GM12878 (cell line): Measurements from ENCODE around the gene INTS14. TPM values are rescaled to one million over a fixed set of nuclear protein-coding genes. Genes with fewer than 3 reads are reported as not detected.
"Not testable (repeated sequence)": the region's sequence is repeated elsewhere in the genome, so short reads cannot be mapped to it uniquely, and the experiment has no call there.

Source experiments
- ATAC-seq: fragments of 200-7000 bp; cut with Tn5 transposase; 3 replicates; pipeline ENCODE4 v1.9.1; 2020; ENCODE audit warnings: mild to moderate bottlenecking, moderate library complexity
- BruUV-seq: library from RNA; stranded (reverse); fragments of 400-500 nt; replicated peaks from 2 replicates; lab custom pipeline; 2021; lab: Mats Ljungman, UMichigan
- CTCF ChIA-PET: fragments of 300-600 bp; sonication (Branson Sonifier 250); formaldehyde crosslinking; extraction: SDS; loops from one replicate; lab custom pipeline; 2021; ENCODE audit warnings: inconsistent platforms; lab: Yijun Ruan, JAX
- POLR2A ChIA-PET: fragments of 350-600 bp; formaldehyde crosslinking; extraction: SDS; loops from one replicate; lab custom pipeline; 2021; ENCODE audit warnings: inconsistent platforms; lab: Charles Lee
- RAD21 ChIA-PET: fragments of 300-600 bp; sonication (Branson Sonifier 250); formaldehyde crosslinking; loops from one replicate; lab custom pipeline; 2023; ENCODE audit warnings: antibody characterized with exemption; ENCODE audit not compliant: unreplicated experiment; lab: Charles Lee
- SMC1A ChIA-PET: fragments of 300-600 bp; sonication (Branson Sonifier 250); formaldehyde crosslinking; loops from one replicate; lab custom pipeline; 2023; ENCODE audit not compliant: unreplicated experiment, uncharacterized antibody; lab: Charles Lee
- DNase-seq: peaks from one replicate; pipeline ENCODE4 v3.0.0-alpha.2; 2011; ENCODE audit warnings: low read depth, low spot score
- FAIRE-seq: peaks from 3 replicates; lab custom pipeline; 2011; peaks lifted over from hg19 to GRCh38; lab: Jason Lieb, UNC
- H2AFZ ChIP-seq: 2 replicates; pipeline ENCODE4 v1.6.0; 2011; ENCODE audit warnings: low read depth, low read length, control low read depth; ENCODE audit not compliant: control insufficient read depth
- H3K27ac ChIP-seq: 2 replicates; pipeline ENCODE4 v1.5.1; 2011; ENCODE audit warnings: control low read depth; ENCODE audit not compliant: control insufficient read depth, insufficient read depth
- H3K27me3 ChIP-seq, 2 experiments: replicated peaks in 1 of 2; 2 replicates each; pipeline versions ENCODE4 v1.6.0 to v1.6.1; 2011; ENCODE audit warnings: low read length in 1 of 2; ENCODE audit not compliant: control insufficient read depth in 2 of 2, insufficient read depth in 2 of 2
- H3K36me3 ChIP-seq, 2 experiments: 2 replicates each; pipeline ENCODE4 v1.5.1; 2011; ENCODE audit warnings: low read length in 1 of 2; ENCODE audit not compliant: control insufficient read depth in 2 of 2, insufficient read depth in 2 of 2
- H3K4me1 ChIP-seq: 2 replicates; pipeline ENCODE4 v1.6.1; 2011; ENCODE audit warnings: mild to moderate bottlenecking, low read length, moderate library complexity, mixed read lengths; ENCODE audit not compliant: control insufficient read depth, insufficient read depth
- H3K4me2 ChIP-seq: 2 replicates; pipeline ENCODE4 v1.6.0; 2011; ENCODE audit warnings: control low read depth; ENCODE audit not compliant: control insufficient read depth, insufficient read depth
- H3K4me3 ChIP-seq: fragments of 200-600 bp; sonication (generic); 2 replicates; pipeline ENCODE4 v1.5.1; 2016
- H3K79me2 ChIP-seq: 2 replicates; pipeline ENCODE4 v1.6.0; 2011; ENCODE audit warnings: low read length; ENCODE audit not compliant: control insufficient read depth, insufficient read depth
- H3K9ac ChIP-seq: 2 replicates; pipeline ENCODE4 v1.8.0; 2011; ENCODE audit warnings: low read length, control low read depth, mixed read lengths; ENCODE audit not compliant: control insufficient read depth, insufficient read depth
- H3K9me3 ChIP-seq: replicated peaks from 3 replicates; pipeline ENCODE4 v1.5.1; 2011; ENCODE audit warnings: mild to moderate bottlenecking, low read length; ENCODE audit not compliant: control insufficient read depth, insufficient read depth
- H4K20me1 ChIP-seq: 2 replicates; pipeline ENCODE4 v1.6.0; 2011; ENCODE audit not compliant: control insufficient read depth, insufficient read depth
- DPF2 ChIP-seq: fragments of 450-650 bp; IDR thresholded peaks from 2 replicates; pipeline ENCODE4 v1.6.1; 2017; ENCODE audit warnings: mild to moderate bottlenecking
- ESRRA ChIP-seq: IDR thresholded peaks from 2 replicates; pipeline ENCODE4 v1.6.1; 2012; ENCODE audit warnings: mild to moderate bottlenecking, low read length, improper control_type of control experiment
- ETV6 ChIP-seq, 2 experiments: fragments of 450-650 bp in 1 of 2; IDR thresholded peaks in 1 of 2; conservative IDR thresholded peaks in 1 of 2; 2 replicates each; pipeline ENCODE4 v1.6.1; 2014; ENCODE audit warnings: antibody characterized with exemption in 1 of 2, borderline replicate concordance in 1 of 2, low read depth in 1 of 2, mild to moderate bottlenecking in 1 of 2, moderate library complexity in 1 of 2
- EZH2 ChIP-seq: IDR thresholded peaks from 2 replicates; pipeline ENCODE4 v1.6.1; 2012; ENCODE audit warnings: low read depth, mild to moderate bottlenecking, control low read depth, inconsistent platforms, low read length, borderline replicate concordance; ENCODE audit not compliant: control insufficient read depth
- FOS ChIP-seq: IDR thresholded peaks from 3 replicates; pipeline ENCODE4 v1.6.1; 2011; ENCODE audit warnings: borderline replicate concordance; ENCODE audit not compliant: insufficient read length; ENCODE audit errors: extremely low read depth
- GATAD2B ChIP-seq: fragments of 450-650 bp; conservative IDR thresholded peaks from 2 replicates; pipeline ENCODE4 v1.6.1; 2017; ENCODE audit warnings: low read depth, mild to moderate bottlenecking, moderate library complexity
- HDAC2 ChIP-seq: fragments of 200-600 bp; sonication (generic); IDR thresholded peaks from 2 replicates; pipeline ENCODE4 v1.6.1; 2017
- IRF3 ChIP-seq: fragments of 450-650 bp; IDR thresholded peaks from 2 replicates; pipeline ENCODE4 v1.6.1; 2014; ENCODE audit warnings: mild to moderate bottlenecking
- KDM1A ChIP-seq: fragments of 200-600 bp; sonication (generic); IDR thresholded peaks from 2 replicates; pipeline ENCODE4 v1.6.1; 2016; ENCODE audit warnings: borderline replicate concordance
- MAX ChIP-seq: IDR thresholded peaks from 2 replicates; pipeline ENCODE4 v1.6.1; 2012; ENCODE audit warnings: low read depth, low read length, improper control_type of control experiment
- NFYA ChIP-seq: IDR thresholded peaks from 2 replicates; pipeline ENCODE4 v1.6.1; 2011; ENCODE audit warnings: low read depth, mild to moderate bottlenecking, low read length, improper control_type of control experiment, borderline replicate concordance
- ZNF592 ChIP-seq: fragments of 450-650 bp; IDR thresholded peaks from 2 replicates; pipeline ENCODE4 v1.6.1; 2017; ENCODE audit warnings: mild to moderate bottlenecking, moderate library complexity
- WGBS: methylation state at CpG from one replicate; pipeline ENCODE4 v1.1.6; 2016; ENCODE audit warnings: low lambda C conversion rate; ENCODE audit not compliant: insufficient replicate concordance, insufficient coverage; ENCODE audit errors: missing lambda C conversion rate; 5-methylcytosine and 5-hydroxymethylcytosine counted together
- in situ Hi-C: fragments of 300-500 bp; cut with MboI; formaldehyde crosslinking; loops from 9 replicates; pipeline ENCODE4 v1.14.3; 2018; ENCODE audit warnings: mixed read lengths
- intact Hi-C: fragments of 100-400 bp; cut with micrococcal nuclease; formaldehyde crosslinking; loops from one replicate; pipeline ENCODE4 v1.14.2; 2022; ENCODE audit not compliant: unreplicated experiment
- polyA plus RNA-seq, 11 experiments: library from polyadenylated mRNA; depleted of rRNA in 4 of 11; unstranded in 6 of 11; stranded (reverse) in 5 of 11; fragments of >200 nt; fragmentation: Nextera tagmentation in 4 of 11; fragmentation: Illumina TruSeq in 1 of 11; extraction: Ambion mirVana in 4 of 11; extraction: Trizol in 1 of 11; gene quantifications; 1 replicate in 1 of 11; 2 replicates in 10 of 11; pipeline versions ENCODE4 v1.2.1 to v1.2.3, GENCODE V29; 2011 to 2016; ENCODE audit warnings: inconsistent platforms in 2 of 11, missing spikeins in 2 of 11, low read depth in 1 of 11
- total RNA-seq, 4 experiments: library from RNA; depleted of rRNA in 3 of 4; stranded (reverse); fragments of >200 nt in 3 of 4; fragmentation: Illumina TruSeq in 1 of 4; extraction: Trizol in 1 of 4; gene quantifications; 2 replicates each; pipeline versions ENCODE4 v1.2.1 to v1.2.3, GENCODE V29; 2013 to 2021

Gene INTS14
- total and polyA plus RNA-seq, 10 of the 15 experiments (the other 5 are each of a cell fraction or from before 2014, with no cell fraction given) = 36.8 to 76.9 (median 47.7) TPM

GRCh38 chr15:65549288-65549687 is 61.6 kb downstream of the INTS14 start:
- intact Hi-C loops = not testable (repeated sequence)

GRCh38 chr15:65547841-65548240 is 63.1 kb downstream of the INTS14 start:
- no TSS peak for BruUV-seq
- no peak for ATAC-seq
- Histone ChIP-seq H3K27me3 (no peaks in the 10 kb centered on the region), H3K4me2 (no peak overlapping the region), H3K36me3 (no peaks in the 10 kb centered on the region), H3K79me2 (peaks cover 1% of the 10 kb centered on the region), H2AFZ (no peak overlapping the region), H3K27ac (no peak overlapping the region), H3K9me3 (no peaks in the 10 kb centered on the region), H4K20me1 (no peaks in the 10 kb centered on the region), H3K9ac (no peak overlapping the region), H3K4me1 (no peaks in the 10 kb centered on the region), H3K4me3 (no peak overlapping the region)
- ChIA-PET POLR2A (no interaction called here), RAD21 (no interaction called here), SMC1A (no interaction called here), CTCF (interaction anchor here (0.6 kb wide), 1 partner anchor 118 kb away, joined by 3 read pairs; no protein-coding TSS in a partner anchor)
- FAIRE-seq = no peak
- in situ Hi-C loops = no loop called here
- intact Hi-C loops = no loop called here
- DNase-seq = no peak
- TF ChIP-seq ESRRA (no peak), IRF3 (no peak), FOS (no peak), ETV6 (conservative IDR thresholded peaks at IDR 0.05 in 1 of 2, IDR thresholded peaks at IDR 0.05 in 1 of 2; ENCODE audit: borderline replicate concordance in 1 of 2, low read depth in 1 of 2) (no peak), MAX (no peak), ZNF592 (no peak), NFYA (no peak), DPF2 (no peak), KDM1A (no peak), GATAD2B (no peak), EZH2 (no peak), HDAC2 (no peak)

More at GRCh38 chr15:65549288-65549687, 61.6 kb downstream of the INTS14 start:
- H3K9me3 ChIP-seq, BruUV-seq, H3K79me2 ChIP-seq, H3K4me2 ChIP-seq, DNase-seq, H3K27ac ChIP-seq, H3K4me3 ChIP-seq, ATAC-seq, RAD21 ChIA-PET, H4K20me1 ChIP-seq, FAIRE-seq, H3K36me3 ChIP-seq, H3K9ac ChIP-seq, H2AFZ ChIP-seq, in situ Hi-C loops, H3K27me3 ChIP-seq, H3K4me1 ChIP-seq: not testable (repeated sequence)
- ChIA-PET SMC1A (interaction anchor here (0.8 to 1.2 kb wide), 3 partner anchors 14 to 128 kb away, joined by 3 to 4 read pairs (median 3); no protein-coding TSS in a partner anchor), POLR2A (interaction anchor here (0.6 kb wide), 1 partner anchor 383 kb away, joined by 3 read pairs; no protein-coding TSS in a partner anchor), CTCF (interaction anchor here (1.1 to 1.6 kb wide), 3 partner anchors 10 to 148 kb away, joined by 3 to 4 read pairs (median 4); no protein-coding TSS in a partner anchor)
- 100% methylated on average over 4 of the region's 9 CpGs for WGBS
